RWPE1 (cell line): ENCODE results near the gene C1orf87.

Experiments used
- CTCF ChIA-PET: fragments of 350-600 bp; sonication (Branson Sonifier 250); formaldehyde crosslinking; extraction: SDS; loops from one replicate; lab custom pipeline; 2021; lab: Yijun Ruan, JAX
- POLR2A ChIA-PET: fragments of 400-600 bp; formaldehyde crosslinking; extraction: SDS; loops from one replicate; lab custom pipeline; 2020; ENCODE audit warnings: antibody characterized with exemption; ENCODE audit not compliant: low non-redundant PET; lab: Yijun Ruan, JAX
- DNase-seq: peaks from one replicate; pipeline ENCODE4 v3.0.0; 2012; ENCODE audit warnings: low spot score
- H3K27ac ChIP-seq: fragments of 450-650 bp; 2 replicates; pipeline ENCODE4 v1.5.1; 2017
- TF ChIP-seq, protein P1 (sequence below): fragments of 450-650 bp; conservative IDR thresholded peaks from 2 replicates; pipeline ENCODE4 v1.5.1; 2017; ENCODE audit warnings: low read depth, mild to moderate bottlenecking

The C1orf87 gene

GRCh38 chr1:60073605-60074278, at the start of gene C1orf87:
C1orf87 (minus strand) TSS chr1:60073770; CDS start chr1:60072643, 1,127 bp downstream.
- H3K27ac ChIP-seq = no peak within 1 kb of the TSS
- TF ChIP-seq, protein P1, sequence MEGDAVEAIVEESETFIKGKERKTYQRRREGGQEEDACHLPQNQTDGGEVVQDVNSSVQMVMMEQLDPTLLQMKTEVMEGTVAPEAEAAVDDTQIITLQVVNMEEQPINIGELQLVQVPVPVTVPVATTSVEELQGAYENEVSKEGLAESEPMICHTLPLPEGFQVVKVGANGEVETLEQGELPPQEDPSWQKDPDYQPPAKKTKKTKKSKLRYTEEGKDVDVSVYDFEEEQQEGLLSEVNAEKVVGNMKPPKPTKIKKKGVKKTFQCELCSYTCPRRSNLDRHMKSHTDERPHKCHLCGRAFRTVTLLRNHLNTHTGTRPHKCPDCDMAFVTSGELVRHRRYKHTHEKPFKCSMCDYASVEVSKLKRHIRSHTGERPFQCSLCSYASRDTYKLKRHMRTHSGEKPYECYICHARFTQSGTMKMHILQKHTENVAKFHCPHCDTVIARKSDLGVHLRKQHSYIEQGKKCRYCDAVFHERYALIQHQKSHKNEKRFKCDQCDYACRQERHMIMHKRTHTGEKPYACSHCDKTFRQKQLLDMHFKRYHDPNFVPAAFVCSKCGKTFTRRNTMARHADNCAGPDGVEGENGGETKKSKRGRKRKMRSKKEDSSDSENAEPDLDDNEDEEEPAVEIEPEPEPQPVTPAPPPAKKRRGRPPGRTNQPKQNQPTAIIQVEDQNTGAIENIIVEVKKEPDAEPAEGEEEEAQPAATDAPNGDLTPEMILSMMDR = no peak
- ChIA-PET CTCF (interaction anchor here (1.0 kb wide), 1 partner anchor 692 kb away, joined by 3 read pairs; no protein-coding TSS in a partner anchor), POLR2A (no interaction called here)
- DNase-seq = no peak

GRCh38 chr1:60118085-60118484, 44.5 kb upstream of the C1orf87 start:
- TF ChIP-seq, protein P1 = no peak
- no peak for DNase-seq
- no peak overlapping the region for H3K27ac ChIP-seq
- ChIA-PET POLR2A (no interaction called here), CTCF (no interaction called here)

GRCh38 chr1:60114745-60115318, 41.3 kb upstream of the C1orf87 start:
- TF ChIP-seq, protein P1 = no peak

DNA sequence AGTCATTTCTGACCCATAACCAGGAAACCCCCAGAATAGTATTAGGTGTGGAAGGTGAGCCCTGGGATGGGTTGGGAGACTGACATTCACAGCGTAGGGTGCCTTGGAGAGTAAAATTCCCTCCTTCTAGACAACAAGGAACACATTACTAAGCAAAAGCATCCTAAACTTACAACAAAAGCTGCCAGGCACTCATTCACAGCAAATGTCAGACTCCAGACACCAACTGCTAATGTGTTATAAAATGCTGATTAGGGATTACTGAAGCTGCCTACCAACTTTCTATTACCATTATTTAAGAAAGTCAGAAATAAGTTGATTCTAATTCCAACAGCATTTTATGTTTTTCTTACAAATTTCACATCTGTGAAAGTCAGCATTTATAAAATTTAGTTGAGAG, 40.0 kb upstream of the C1orf87 start:
- TF ChIP-seq, protein P1 = no peak
- DNase-seq = no peak
- ChIA-PET CTCF (no interaction called here), POLR2A (no interaction called here)
- no peak overlapping the region for H3K27ac ChIP-seq

More at GRCh38 chr1:60114745-60115318, 41.3 kb upstream of the C1orf87 start:
- ChIA-PET POLR2A (no interaction called here), CTCF (interaction anchor here (0.6 to 0.7 kb wide), 2 partner anchors 15 to 840 kb away, joined by 3 read pairs; no protein-coding TSS in a partner anchor)
- no peak for DNase-seq
- H3K27ac ChIP-seq = no peak overlapping the region

- TF ChIP-seq, protein P1 = no peak
- CTCF ChIA-PET = no interaction called here
- POLR2A ChIA-PET = no interaction called here
- no peak overlapping the region for H3K27ac ChIP-seq
- no peak for DNase-seq
Observed at GRCh38 chr1:60113028-60113427, 39.5 kb upstream of the C1orf87 start.

DNA sequence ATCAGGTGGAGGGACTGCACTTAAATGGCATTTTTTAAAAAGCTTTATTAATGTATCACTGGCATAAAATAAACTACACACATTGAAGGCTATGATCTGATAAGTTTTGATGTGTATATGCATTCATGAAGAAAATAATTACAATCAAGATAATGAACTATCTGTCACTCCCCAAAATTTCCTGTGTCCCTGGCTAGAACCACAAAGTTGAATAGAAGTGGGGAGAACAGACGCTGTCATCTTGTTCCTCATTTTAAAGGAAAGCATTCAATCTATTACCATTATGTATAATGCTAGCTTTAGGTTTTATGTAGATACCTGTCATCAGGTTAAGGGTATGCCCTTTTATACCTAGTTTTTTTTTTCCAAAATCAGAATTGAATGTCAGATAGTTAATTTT, 38.1 kb upstream of the C1orf87 start:
- ChIA-PET POLR2A (no interaction called here), CTCF (interaction anchor here (0.6 kb wide), 1 partner anchor 141 kb away, joined by 6 read pairs; no protein-coding TSS in a partner anchor)
- TF ChIP-seq, protein P1 = no peak
- DNase-seq = no peak
- H3K27ac ChIP-seq = no peak overlapping the region
